HCT116 (cell line): ENCODE measurements around the gene SMYD3. TPM values are rescaled to one million over a fixed set of nuclear protein-coding genes. Genes with fewer than 3 reads are reported as not detected.

Source experiments
- ATAC-seq: fragments of 200-7000 bp; cut with Tn5 transposase; 2 replicates; pipeline ENCODE4 v1.9.1; 2020; ENCODE audit warnings: mild to moderate bottlenecking, moderate library complexity
- BruUV-seq: library from RNA; stranded (reverse); fragments of 400-500 nt; replicated peaks from 2 replicates; lab custom pipeline; 2021; lab: Mats Ljungman, UMichigan
- CTCF ChIA-PET: fragments of 300-600 bp; sonication (Branson Sonifier 250); formaldehyde crosslinking; loops from one replicate; lab custom pipeline; 2021; ENCODE audit warnings: antibody characterized with exemption; lab: Charles Lee
- POLR2A ChIA-PET: fragments of 300-600, 350-600 bp; sonication (Branson Sonifier 250); formaldehyde crosslinking; loops from one replicate; lab custom pipeline; 2021; ENCODE audit warnings: antibody characterized with exemption; lab: Charles Lee
- RAD21 ChIA-PET, 2 experiments: fragments of 300-600 bp; sonication (Branson Sonifier 250); formaldehyde crosslinking; loops; one replicate each; lab custom pipeline; 2023; ENCODE audit warnings: low total read pairs in 2 of 2; ENCODE audit not compliant: uncharacterized antibody in 2 of 2, unreplicated experiment in 2 of 2, low non-redundant PET in 1 of 2; lab: Charles Lee
- DNase-seq: peaks from one replicate; pipeline ENCODE4 v3.0.0-alpha.2; 2010; ENCODE audit warnings: low read depth, low spot score
- H2AFZ ChIP-seq: fragments of 200-600 bp; shearing (Covaris generic), sonication (generic); 2 replicates; pipeline ENCODE4 v1.6.1; 2017; ENCODE audit warnings: low read depth, mixed run types, mixed read lengths, antibody characterized with exemption, low read length; ENCODE audit not compliant: poor library complexity, severe bottlenecking
- H3K27ac ChIP-seq: 2 replicates; pipeline ENCODE4 v1.5.1; 2012; ENCODE audit warnings: low read depth, low read length
- H3K27me3 ChIP-seq: fragments of 200-600 bp; sonication (generic); 2 replicates; pipeline ENCODE4 v1.6.1; 2016; ENCODE audit warnings: mixed run types, low read length, mixed read lengths; ENCODE audit not compliant: insufficient read depth
- H3K36me3 ChIP-seq, 2 experiments: fragments of 200-500 bp in 1 of 2; fragments of 200-600 bp in 1 of 2; sonication (Bioruptor generic) in 1 of 2; sonication (generic) in 1 of 2; 2 replicates each; pipeline versions ENCODE4 v1.5.1 to v1.6.1; 2014 to 2016; ENCODE audit warnings: low read length in 2 of 2, inconsistent platforms in 1 of 2, mixed read lengths in 1 of 2, mixed run types in 1 of 2; ENCODE audit not compliant: insufficient read depth in 2 of 2, control insufficient read depth in 1 of 2
- H3K4me1 ChIP-seq, 2 experiments: fragments of 200-600 bp in 1 of 2; sonication (generic) in 1 of 2; 2 replicates each; pipeline versions ENCODE4 v1.5.1 to v1.6.1; 2012 to 2017; ENCODE audit warnings: low read length in 2 of 2, inconsistent platforms in 1 of 2, mild to moderate bottlenecking in 1 of 2, mixed read lengths in 1 of 2, mixed run types in 1 of 2, moderate library complexity in 1 of 2; ENCODE audit not compliant: insufficient read depth in 2 of 2, control insufficient read depth in 1 of 2
- H3K4me2 ChIP-seq: fragments of 200-600 bp; sonication (generic); 2 replicates; pipeline ENCODE4 v1.6.1; 2017; ENCODE audit warnings: mixed run types, low read length, mixed read lengths
- H3K4me3 ChIP-seq, 2 experiments: fragments of 200-600 bp in 1 of 2; sonication (generic) in 1 of 2; replicated peaks in 1 of 2; 2 replicates each; pipeline ENCODE4 v1.5.1; 2011 to 2016; ENCODE audit warnings: low read length in 2 of 2, control low read depth in 1 of 2, low read depth in 1 of 2, mild to moderate bottlenecking in 1 of 2, mixed read lengths in 1 of 2, mixed run types in 1 of 2
- H3K79me2 ChIP-seq: fragments of 200-600 bp; sonication (generic); 2 replicates; pipeline ENCODE4 v1.6.1; 2017; ENCODE audit warnings: mild to moderate bottlenecking, mixed run types, low read length, moderate library complexity, mixed read lengths; ENCODE audit not compliant: insufficient read depth
- H3K9ac ChIP-seq: fragments of 200-600 bp; sonication (generic); 2 replicates; pipeline ENCODE4 v1.6.1; 2016; ENCODE audit warnings: low read length, mixed read lengths
- H3K9me2 ChIP-seq: fragments of 200-600 bp; sonication (generic), shearing (Covaris generic); 2 replicates; pipeline ENCODE4 v1.6.1; 2017; ENCODE audit warnings: mixed run types, mild to moderate bottlenecking, moderate library complexity; ENCODE audit not compliant: insufficient read depth
- H3K9me3 ChIP-seq, 2 experiments: fragments of 200-500 bp in 1 of 2; fragments of 200-600 bp in 1 of 2; sonication (Bioruptor generic) in 1 of 2; sonication (generic) in 1 of 2; 2 replicates each; pipeline ENCODE4 v1.6.1; 2014 to 2017; ENCODE audit warnings: low read length in 2 of 2, mixed read lengths in 2 of 2, inconsistent platforms in 1 of 2, low read depth in 1 of 2, mild to moderate bottlenecking in 1 of 2, mixed run types in 1 of 2, moderate library complexity in 1 of 2; ENCODE audit not compliant: control insufficient read depth in 1 of 2, insufficient read depth in 1 of 2
- H4K20me1 ChIP-seq: fragments of 200-600 bp; sonication (generic), shearing (Covaris generic); 2 replicates; pipeline ENCODE4 v1.6.1; 2017; ENCODE audit warnings: mixed run types, mild to moderate bottlenecking, moderate library complexity; ENCODE audit not compliant: insufficient read depth
- CBX3 ChIP-seq: IDR thresholded peaks from 2 replicates; pipeline ENCODE4 v1.6.1; 2012; ENCODE audit warnings: low read depth
- CEBPB ChIP-seq: IDR thresholded peaks from 2 replicates; pipeline ENCODE4 v1.6.1; 2012; ENCODE audit warnings: low read depth
- ELF1 ChIP-seq: IDR thresholded peaks from 2 replicates; pipeline ENCODE4 v1.6.1; 2012; ENCODE audit warnings: low read depth, borderline replicate concordance
- EZH2 ChIP-seq: fragments of 200-600 bp; sonication (generic); IDR thresholded peaks from 2 replicates; pipeline ENCODE4 v1.6.1; 2017; ENCODE audit warnings: antibody characterized with exemption, mixed run types
- JUND ChIP-seq: IDR thresholded peaks from 2 replicates; pipeline ENCODE4 v1.6.1; 2012
- POLR2A ChIP-seq: IDR thresholded peaks from 2 replicates; pipeline ENCODE4 v1.7.0; 2011; ENCODE audit warnings: borderline replicate concordance; ENCODE audit not compliant: insufficient read depth, insufficient read length; ENCODE audit errors: extremely low read depth
- SIN3A ChIP-seq: IDR thresholded peaks from 2 replicates; pipeline ENCODE4 v1.6.1; 2012; ENCODE audit warnings: low read depth
- SP1 ChIP-seq: IDR thresholded peaks from 2 replicates; pipeline ENCODE4 v1.6.1; 2012; ENCODE audit warnings: low read depth
- TCF7L2 ChIP-seq: IDR thresholded peaks from 2 replicates; pipeline ENCODE4 v1.7.0; 2011; ENCODE audit warnings: borderline replicate concordance, inconsistent platforms; ENCODE audit not compliant: insufficient read depth, insufficient read length; ENCODE audit errors: extremely low read depth
- YY1 ChIP-seq: IDR thresholded peaks from 2 replicates; pipeline ENCODE4 v1.6.1; 2011; ENCODE audit warnings: low read length, low read depth, moderate library complexity, mild to moderate bottlenecking; ENCODE audit not compliant: insufficient replicate concordance; ENCODE audit errors: extremely low read depth
- ZNF274 ChIP-seq: fragments of 200-500 bp; sonication (Bioruptor generic); IDR thresholded peaks from 2 replicates; pipeline ENCODE4 v1.6.1; 2014; ENCODE audit warnings: mild to moderate bottlenecking, low read depth, low read length, inconsistent platforms
- intact Hi-C: fragments of 100-400 bp; cut with micrococcal nuclease; formaldehyde crosslinking; loops from 2 replicates; pipeline ENCODE4 v1.10.0; 2022
- total RNA-seq: library from RNA; stranded (reverse); gene quantifications from one replicate; pipeline ENCODE4 v1.2.1, GENCODE V29; 2021; ENCODE audit not compliant: unreplicated experiment
- TF ChIP-seq, protein P1 (sequence below): IDR thresholded peaks from 2 replicates; pipeline ENCODE4 v1.6.1; 2012; ENCODE audit warnings: low read depth
- TF ChIP-seq, protein P2 (sequence below), 3 experiments: fragments of 200-600 bp in 1 of 3; sonication (generic) in 1 of 3; IDR thresholded peaks in 2 of 3; conservative IDR thresholded peaks in 1 of 3; 2 replicates each; pipeline ENCODE4 v1.5.1; 2012 to 2017; ENCODE audit warnings: low read depth in 2 of 3, low read length in 2 of 3, antibody characterized with exemption in 1 of 3, borderline replicate concordance in 1 of 3, control low read depth in 1 of 3, mild to moderate bottlenecking in 1 of 3, mixed read lengths in 1 of 3, mixed run types in 1 of 3, moderate library complexity in 1 of 3; ENCODE audit not compliant: insufficient read depth in 1 of 3
- TF ChIP-seq, protein P3 (sequence below): IDR thresholded peaks from 2 replicates; pipeline ENCODE4 v1.6.1; 2011; ENCODE audit warnings: mild to moderate bottlenecking, low read length, moderate library complexity; ENCODE audit not compliant: insufficient replicate concordance; ENCODE audit errors: extremely low read depth
- TF ChIP-seq, protein P4 (sequence below): IDR thresholded peaks from 2 replicates; pipeline ENCODE4 v1.6.1; 2012

SMYD3 gene
- total RNA-seq, 1 experiment from 2014 or later = 33.6 TPM

DNA sequence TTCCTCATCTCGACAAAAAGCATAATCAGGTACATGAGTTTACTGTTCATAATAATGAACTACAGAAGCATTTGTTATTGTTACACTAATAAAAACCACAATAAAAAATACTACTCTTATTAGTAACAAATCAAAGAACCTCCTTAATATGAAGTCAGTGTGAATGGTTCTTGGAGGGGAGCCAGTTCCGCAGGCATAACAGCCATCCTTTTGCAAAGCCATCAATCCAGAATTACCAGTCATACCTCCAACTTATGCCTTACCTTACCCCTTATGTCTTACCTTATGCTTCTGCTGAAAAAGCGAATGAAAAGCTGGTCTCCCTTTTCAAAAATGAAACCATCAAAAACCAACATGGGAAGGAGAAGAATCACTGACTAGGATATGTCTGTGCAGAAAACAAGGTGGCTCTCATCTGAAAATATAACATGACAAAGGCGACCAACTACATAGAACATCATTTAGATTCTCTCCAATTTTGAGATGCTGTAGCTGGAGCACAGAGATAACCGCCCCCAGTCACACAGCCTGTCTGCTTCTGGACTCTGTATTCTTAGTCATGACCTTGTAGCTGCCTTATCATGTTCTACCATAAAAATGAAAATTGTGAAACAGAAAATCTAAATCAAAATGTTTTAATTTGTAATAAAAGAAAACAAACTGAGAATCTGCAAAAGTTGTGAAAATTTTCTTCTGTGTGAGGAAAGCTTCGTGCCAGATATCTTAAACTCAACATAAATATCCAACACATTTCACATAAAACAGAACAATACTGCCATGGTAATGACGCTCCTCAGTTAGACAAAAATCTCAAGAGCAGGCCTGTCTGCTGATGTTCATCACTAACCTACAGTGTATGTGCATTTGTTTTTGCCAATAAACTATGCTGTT lies 438.2 kb downstream of the SMYD3 start:
- TF ChIP-seq JUND (no peak), CBX3 (no peak), SIN3A (no peak), TCF7L2 (no peak), ELF1 (no peak), ZNF274 (no peak), SP1 (no peak), YY1 (no peak), CEBPB (no peak), POLR2A (no peak), EZH2 (no peak)
- TF ChIP-seq, protein P1, sequence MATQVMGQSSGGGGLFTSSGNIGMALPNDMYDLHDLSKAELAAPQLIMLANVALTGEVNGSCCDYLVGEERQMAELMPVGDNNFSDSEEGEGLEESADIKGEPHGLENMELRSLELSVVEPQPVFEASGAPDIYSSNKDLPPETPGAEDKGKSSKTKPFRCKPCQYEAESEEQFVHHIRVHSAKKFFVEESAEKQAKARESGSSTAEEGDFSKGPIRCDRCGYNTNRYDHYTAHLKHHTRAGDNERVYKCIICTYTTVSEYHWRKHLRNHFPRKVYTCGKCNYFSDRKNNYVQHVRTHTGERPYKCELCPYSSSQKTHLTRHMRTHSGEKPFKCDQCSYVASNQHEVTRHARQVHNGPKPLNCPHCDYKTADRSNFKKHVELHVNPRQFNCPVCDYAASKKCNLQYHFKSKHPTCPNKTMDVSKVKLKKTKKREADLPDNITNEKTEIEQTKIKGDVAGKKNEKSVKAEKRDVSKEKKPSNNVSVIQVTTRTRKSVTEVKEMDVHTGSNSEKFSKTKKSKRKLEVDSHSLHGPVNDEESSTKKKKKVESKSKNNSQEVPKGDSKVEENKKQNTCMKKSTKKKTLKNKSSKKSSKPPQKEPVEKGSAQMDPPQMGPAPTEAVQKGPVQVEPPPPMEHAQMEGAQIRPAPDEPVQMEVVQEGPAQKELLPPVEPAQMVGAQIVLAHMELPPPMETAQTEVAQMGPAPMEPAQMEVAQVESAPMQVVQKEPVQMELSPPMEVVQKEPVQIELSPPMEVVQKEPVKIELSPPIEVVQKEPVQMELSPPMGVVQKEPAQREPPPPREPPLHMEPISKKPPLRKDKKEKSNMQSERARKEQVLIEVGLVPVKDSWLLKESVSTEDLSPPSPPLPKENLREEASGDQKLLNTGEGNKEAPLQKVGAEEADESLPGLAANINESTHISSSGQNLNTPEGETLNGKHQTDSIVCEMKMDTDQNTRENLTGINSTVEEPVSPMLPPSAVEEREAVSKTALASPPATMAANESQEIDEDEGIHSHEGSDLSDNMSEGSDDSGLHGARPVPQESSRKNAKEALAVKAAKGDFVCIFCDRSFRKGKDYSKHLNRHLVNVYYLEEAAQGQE = no peak
- TF ChIP-seq, protein P2, sequence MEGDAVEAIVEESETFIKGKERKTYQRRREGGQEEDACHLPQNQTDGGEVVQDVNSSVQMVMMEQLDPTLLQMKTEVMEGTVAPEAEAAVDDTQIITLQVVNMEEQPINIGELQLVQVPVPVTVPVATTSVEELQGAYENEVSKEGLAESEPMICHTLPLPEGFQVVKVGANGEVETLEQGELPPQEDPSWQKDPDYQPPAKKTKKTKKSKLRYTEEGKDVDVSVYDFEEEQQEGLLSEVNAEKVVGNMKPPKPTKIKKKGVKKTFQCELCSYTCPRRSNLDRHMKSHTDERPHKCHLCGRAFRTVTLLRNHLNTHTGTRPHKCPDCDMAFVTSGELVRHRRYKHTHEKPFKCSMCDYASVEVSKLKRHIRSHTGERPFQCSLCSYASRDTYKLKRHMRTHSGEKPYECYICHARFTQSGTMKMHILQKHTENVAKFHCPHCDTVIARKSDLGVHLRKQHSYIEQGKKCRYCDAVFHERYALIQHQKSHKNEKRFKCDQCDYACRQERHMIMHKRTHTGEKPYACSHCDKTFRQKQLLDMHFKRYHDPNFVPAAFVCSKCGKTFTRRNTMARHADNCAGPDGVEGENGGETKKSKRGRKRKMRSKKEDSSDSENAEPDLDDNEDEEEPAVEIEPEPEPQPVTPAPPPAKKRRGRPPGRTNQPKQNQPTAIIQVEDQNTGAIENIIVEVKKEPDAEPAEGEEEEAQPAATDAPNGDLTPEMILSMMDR (IDR thresholded peaks at IDR 0.05 in 2 of 3, conservative IDR thresholded peaks at IDR 0.05 in 1 of 3; ENCODE audit: borderline replicate concordance in 1 of 3, insufficient read depth in 1 of 3, low read depth in 2 of 3, low read length in 2 of 3) = no peak
- TF ChIP-seq, protein P3, sequence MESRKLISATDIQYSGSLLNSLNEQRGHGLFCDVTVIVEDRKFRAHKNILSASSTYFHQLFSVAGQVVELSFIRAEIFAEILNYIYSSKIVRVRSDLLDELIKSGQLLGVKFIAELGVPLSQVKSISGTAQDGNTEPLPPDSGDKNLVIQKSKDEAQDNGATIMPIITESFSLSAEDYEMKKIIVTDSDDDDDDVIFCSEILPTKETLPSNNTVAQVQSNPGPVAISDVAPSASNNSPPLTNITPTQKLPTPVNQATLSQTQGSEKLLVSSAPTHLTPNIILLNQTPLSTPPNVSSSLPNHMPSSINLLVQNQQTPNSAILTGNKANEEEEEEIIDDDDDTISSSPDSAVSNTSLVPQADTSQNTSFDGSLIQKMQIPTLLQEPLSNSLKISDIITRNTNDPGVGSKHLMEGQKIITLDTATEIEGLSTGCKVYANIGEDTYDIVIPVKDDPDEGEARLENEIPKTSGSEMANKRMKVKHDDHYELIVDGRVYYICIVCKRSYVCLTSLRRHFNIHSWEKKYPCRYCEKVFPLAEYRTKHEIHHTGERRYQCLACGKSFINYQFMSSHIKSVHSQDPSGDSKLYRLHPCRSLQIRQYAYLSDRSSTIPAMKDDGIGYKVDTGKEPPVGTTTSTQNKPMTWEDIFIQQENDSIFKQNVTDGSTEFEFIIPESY = no peak
- TF ChIP-seq, protein P4, sequence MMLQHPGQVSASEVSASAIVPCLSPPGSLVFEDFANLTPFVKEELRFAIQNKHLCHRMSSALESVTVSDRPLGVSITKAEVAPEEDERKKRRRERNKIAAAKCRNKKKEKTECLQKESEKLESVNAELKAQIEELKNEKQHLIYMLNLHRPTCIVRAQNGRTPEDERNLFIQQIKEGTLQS = no peak
- ATAC-seq (no peak), DNase-seq (no peak)
- BruUV-seq = no TSS peak
- Histone ChIP-seq H4K20me1 (no peaks in the 10 kb centered on the region), H3K9ac (no peak overlapping the region), H3K79me2 (no peaks in the 10 kb centered on the region), H2AFZ (no peak overlapping the region), H3K27me3 (no peaks in the 10 kb centered on the region), H3K9me3 (no peaks in the 10 kb centered on the region), H3K27ac (no peak overlapping the region), H3K4me1 (no peaks in the 10 kb centered on the region), H3K9me2 (no peaks in the 10 kb centered on the region), H3K4me3 (no peak overlapping the region), H3K4me2 (no peak overlapping the region), H3K36me3 (no peaks in the 10 kb centered on the region)
- ChIA-PET CTCF (no interaction called here), POLR2A (no interaction called here), RAD21 (no interaction called here)
- intact Hi-C loops = no loop called here
